ENCODE measurements around the gene SUSD5. TPM values are rescaled to one million over a fixed set of nuclear protein-coding genes. Genes with fewer than 3 reads are reported as not detected.
A peak's percentile ranks its signal among the peaks of the same experiment; 100 is the strongest.

The SUSD5 gene
- total and polyA plus RNA-seq, 2 of the 13 experiments (the other 11 are each of a cell fraction or from before 2014, with no cell fraction given), result not detected

GRCh38 chr3:33113772-33114621 lies 104.6 kb downstream of the SUSD5 start, which contains the start of gene CRTAP (continued):
- 0 out of 2 replicates have a peak, but pooled peaks have one; percentile 12 for TF ChIP-seq PAXIP1 (CRISPR knock-in tag; conservative IDR thresholded peaks at IDR 0.05)
- TF ChIP-seq CAMTA2 (CRISPR knock-in tag; IDR thresholded peaks at IDR 0.05; ENCODE audit: borderline replicate concordance), result peak; percentile 67; the same call in 1 of the 2 replicates
- no peak for TF ChIP-seq TEAD3 (CRISPR knock-in tag; optimal IDR thresholded peaks at IDR 0.05; ENCODE audit: borderline replicate concordance)
- peak; percentile 98 for TF ChIP-seq HNRNPLL (IDR thresholded peaks at IDR 0.05; ENCODE audit: low read depth, low read length, poor library complexity, severe bottlenecking)
- TF ChIP-seq ZNF101 (CRISPR knock-in tag; IDR thresholded peaks at IDR 0.05; ENCODE audit: borderline replicate concordance, low read depth), result no peak
- TF ChIP-seq ZNF674 (CRISPR knock-in tag; IDR thresholded peaks at IDR 0.05; ENCODE audit: low read depth), result 0 out of 2 replicates have a peak, but pooled peaks have one; percentile 29
- TF ChIP-seq ZNF547 (CRISPR knock-in tag; IDR thresholded peaks at IDR 0.05), result peak; percentile 83
- TF ChIP-seq ZNF777 (CRISPR knock-in tag; IDR thresholded peaks at IDR 0.05), result peak; percentile 99
- no peak for TF ChIP-seq E2F5 (CRISPR knock-in tag; conservative IDR thresholded peaks at IDR 0.05)
- peak; percentile 53; the same call in 1 of the 2 replicates for TF ChIP-seq ZNF33B (CRISPR knock-in tag; IDR thresholded peaks at IDR 0.05)
- no peak for TF ChIP-seq ZNF224 (CRISPR knock-in tag; IDR thresholded peaks at IDR 0.05)
